Measurements from ENCODE around the gene BLVRB. TPM values are rescaled to one million over a fixed set of nuclear protein-coding genes. Genes with fewer than 3 reads are reported as not detected.

BLVRB gene
- polyA plus RNA-seq, 1 of the 3 experiments (the other 2 are of a cell fraction) = 85.9 TPM

DNA sequence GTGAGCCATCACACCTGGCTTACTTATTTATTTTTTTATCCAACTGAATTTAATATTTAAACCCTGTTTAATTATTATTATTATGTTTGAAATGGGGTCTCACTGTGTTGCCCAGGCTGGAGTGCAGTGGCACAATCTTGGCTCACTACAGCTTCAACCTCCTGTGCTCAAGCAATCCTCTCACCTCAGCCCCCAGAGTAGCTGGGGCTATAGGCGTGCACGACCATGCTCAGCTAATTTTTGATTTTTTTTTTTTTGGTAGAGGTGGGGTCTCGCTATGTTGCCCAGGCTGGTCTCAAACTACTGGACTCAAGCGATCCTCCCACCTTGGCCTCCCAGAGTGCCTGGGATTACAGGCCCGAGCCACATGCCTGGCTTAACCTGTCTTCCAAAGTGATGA lies 33.8 kb upstream of the BLVRB start:
- Histone ChIP-seq H3K4me1 (ENCODE audit: control insufficient read depth in 1 of 2, insufficient read depth in 2 of 2, low read depth in 1 of 2, low read length in 1 of 2) (no peaks in the 10 kb centered on the region), H3K4me2 (no peak overlapping the region), H3K27ac (ENCODE audit: low read depth in 2 of 2, low read length in 1 of 2) (no peak overlapping the region), H3K9ac (no peak overlapping the region), H3K36me3 (replicated peaks in 1 of 2; ENCODE audit: control insufficient read depth in 1 of 2, insufficient read depth in 2 of 2, low read length in 1 of 2) (no peaks in the 10 kb centered on the region), H2AFZ (ENCODE audit: low read depth) (no peak overlapping the region), H4K20me1 (ENCODE audit: insufficient read depth) (no peaks in the 10 kb centered on the region), H3K9me2 (no peaks in the 10 kb centered on the region), H3K79me2 (ENCODE audit: insufficient read depth) (no peaks in the 10 kb centered on the region), H3K9me3 (no peaks in the 10 kb centered on the region), H3K4me3 (ENCODE audit: low read depth in 2 of 2, low read length in 1 of 2) (no peak overlapping the region), H3K27me3 (ENCODE audit: insufficient read depth) (no peaks in the 10 kb centered on the region), H3F3A (replicated peaks; ENCODE audit: insufficient read depth) (no peaks in the 10 kb centered on the region)
- ChIA-PET POLR2A (no interaction called here), CTCF (interaction anchor here (1.2 to 2.0 kb wide), 3 partner anchors 22 to 35 kb away, joined by 3 to 8 read pairs (median 3); no protein-coding TSS in a partner anchor)
- 64% methylated on average over 5 of the region's 5 CpGs for WGBS (ENCODE audit: low lambda C conversion rate)
- DNase-seq = no peak
- TF ChIP-seq, protein P1, sequence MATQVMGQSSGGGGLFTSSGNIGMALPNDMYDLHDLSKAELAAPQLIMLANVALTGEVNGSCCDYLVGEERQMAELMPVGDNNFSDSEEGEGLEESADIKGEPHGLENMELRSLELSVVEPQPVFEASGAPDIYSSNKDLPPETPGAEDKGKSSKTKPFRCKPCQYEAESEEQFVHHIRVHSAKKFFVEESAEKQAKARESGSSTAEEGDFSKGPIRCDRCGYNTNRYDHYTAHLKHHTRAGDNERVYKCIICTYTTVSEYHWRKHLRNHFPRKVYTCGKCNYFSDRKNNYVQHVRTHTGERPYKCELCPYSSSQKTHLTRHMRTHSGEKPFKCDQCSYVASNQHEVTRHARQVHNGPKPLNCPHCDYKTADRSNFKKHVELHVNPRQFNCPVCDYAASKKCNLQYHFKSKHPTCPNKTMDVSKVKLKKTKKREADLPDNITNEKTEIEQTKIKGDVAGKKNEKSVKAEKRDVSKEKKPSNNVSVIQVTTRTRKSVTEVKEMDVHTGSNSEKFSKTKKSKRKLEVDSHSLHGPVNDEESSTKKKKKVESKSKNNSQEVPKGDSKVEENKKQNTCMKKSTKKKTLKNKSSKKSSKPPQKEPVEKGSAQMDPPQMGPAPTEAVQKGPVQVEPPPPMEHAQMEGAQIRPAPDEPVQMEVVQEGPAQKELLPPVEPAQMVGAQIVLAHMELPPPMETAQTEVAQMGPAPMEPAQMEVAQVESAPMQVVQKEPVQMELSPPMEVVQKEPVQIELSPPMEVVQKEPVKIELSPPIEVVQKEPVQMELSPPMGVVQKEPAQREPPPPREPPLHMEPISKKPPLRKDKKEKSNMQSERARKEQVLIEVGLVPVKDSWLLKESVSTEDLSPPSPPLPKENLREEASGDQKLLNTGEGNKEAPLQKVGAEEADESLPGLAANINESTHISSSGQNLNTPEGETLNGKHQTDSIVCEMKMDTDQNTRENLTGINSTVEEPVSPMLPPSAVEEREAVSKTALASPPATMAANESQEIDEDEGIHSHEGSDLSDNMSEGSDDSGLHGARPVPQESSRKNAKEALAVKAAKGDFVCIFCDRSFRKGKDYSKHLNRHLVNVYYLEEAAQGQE (IDR thresholded peaks at IDR 0.05; ENCODE audit: low read depth, low read length) = no peak
- no peak for TF ChIP-seq NFIC (IDR thresholded peaks at IDR 0.05; ENCODE audit: borderline replicate concordance)
- no peak for TF ChIP-seq EP300 (IDR thresholded peaks at IDR 0.05; ENCODE audit: borderline replicate concordance in 1 of 2, low read depth in 1 of 2, low read length in 1 of 2)
- no peak for TF ChIP-seq RXRA (IDR thresholded peaks at IDR 0.05; ENCODE audit: borderline replicate concordance, low read depth)
- TF ChIP-seq GATA2 (CRISPR knock-in tag; IDR thresholded peaks at IDR 0.05) = no peak
- TF ChIP-seq RFX5 (IDR thresholded peaks at IDR 0.05; ENCODE audit: low read length) = no peak
- no peak for TF ChIP-seq JUND (IDR thresholded peaks at IDR 0.05)
- TF ChIP-seq EZH2phosphoT487 (IDR thresholded peaks at IDR 0.05; ENCODE audit: borderline replicate concordance, low read depth) = no peak

- no peaks in the 10 kb centered on the region for H3K9me2 ChIP-seq
- no peak overlapping the region for H3K4me2 ChIP-seq
- TF ChIP-seq SMC3 (IDR thresholded peaks at IDR 0.05; ENCODE audit: low read depth, low read length) (no peak), NFIC (IDR thresholded peaks at IDR 0.05; ENCODE audit: borderline replicate concordance) (no peak), EP300 (IDR thresholded peaks at IDR 0.05; ENCODE audit: borderline replicate concordance in 1 of 2, low read depth in 1 of 2, low read length in 1 of 2) (no peak), YY1 (IDR thresholded peaks at IDR 0.05; ENCODE audit: low read depth) (no peak), MAX (IDR thresholded peaks at IDR 0.05; ENCODE audit: low read depth) (no peak), ELF1 (IDR thresholded peaks at IDR 0.05) (no peak), GABPA (IDR thresholded peaks at IDR 0.05; ENCODE audit: low read depth) (no peak), RFX5 (IDR thresholded peaks at IDR 0.05; ENCODE audit: low read length) (no peak), RXRA (IDR thresholded peaks at IDR 0.05; ENCODE audit: borderline replicate concordance, low read depth) (no peak), TEAD4 (IDR thresholded peaks at IDR 0.05; ENCODE audit: borderline replicate concordance, insufficient read depth) (no peak), TAF1 (IDR thresholded peaks at IDR 0.05; ENCODE audit: borderline replicate concordance, low read depth, low read length) (no peak), FOXM1 (IDR thresholded peaks at IDR 0.05; ENCODE audit: low read depth) (no peak), RAD21 (IDR thresholded peaks at IDR 0.05; ENCODE audit: low read length) (no peak), FOXJ3 (CRISPR knock-in tag; IDR thresholded peaks at IDR 0.05) (no peak), IRF3 (IDR thresholded peaks at IDR 0.05; ENCODE audit: low read depth, low read length) (no peak)
- TF ChIP-seq, protein P2, sequence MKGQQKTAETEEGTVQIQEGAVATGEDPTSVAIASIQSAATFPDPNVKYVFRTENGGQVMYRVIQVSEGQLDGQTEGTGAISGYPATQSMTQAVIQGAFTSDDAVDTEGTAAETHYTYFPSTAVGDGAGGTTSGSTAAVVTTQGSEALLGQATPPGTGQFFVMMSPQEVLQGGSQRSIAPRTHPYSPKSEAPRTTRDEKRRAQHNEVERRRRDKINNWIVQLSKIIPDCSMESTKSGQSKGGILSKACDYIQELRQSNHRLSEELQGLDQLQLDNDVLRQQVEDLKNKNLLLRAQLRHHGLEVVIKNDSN (IDR thresholded peaks at IDR 0.05; ENCODE audit: borderline replicate concordance, low read depth) = no peak
- H3K9me3 ChIP-seq = no peaks in the 10 kb centered on the region
- H3F3A ChIP-seq (replicated peaks; ENCODE audit: insufficient read depth) = no peaks in the 10 kb centered on the region
- 83% methylated on average over 8 of the region's 12 CpGs for WGBS (ENCODE audit: low lambda C conversion rate)
- H3K27ac ChIP-seq (ENCODE audit: low read depth in 2 of 2, low read length in 1 of 2) = no peak overlapping the region
- H3K4me1 ChIP-seq (ENCODE audit: control insufficient read depth in 1 of 2, insufficient read depth in 2 of 2, low read depth in 1 of 2, low read length in 1 of 2) = no peaks in the 10 kb centered on the region
- no peaks in the 10 kb centered on the region for H3K79me2 ChIP-seq (ENCODE audit: insufficient read depth)
- no peaks in the 10 kb centered on the region for H4K20me1 ChIP-seq (ENCODE audit: insufficient read depth)
- no peaks in the 10 kb centered on the region for H3K36me3 ChIP-seq (replicated peaks in 1 of 2; ENCODE audit: control insufficient read depth in 1 of 2, insufficient read depth in 2 of 2, low read length in 1 of 2)
- DNase-seq = no peak
- H3K9ac ChIP-seq = no peak overlapping the region
- ChIA-PET POLR2A (no interaction called here), CTCF (no interaction called here)
- H3K4me3 ChIP-seq (ENCODE audit: low read depth in 2 of 2, low read length in 1 of 2) = no peak overlapping the region
- H2AFZ ChIP-seq (ENCODE audit: low read depth) = no peak overlapping the region
- H3K27me3 ChIP-seq (ENCODE audit: insufficient read depth) = no peaks in the 10 kb centered on the region
Measured at GRCh38 chr19:40497214-40497613, 31.7 kb upstream of the BLVRB start.

All from SK-N-SH (cell line).